Left ventricle myocardium inferior (tissue), 1 donor: ENCODE results near the gene MAGEA3. TPM values are rescaled to one million over a fixed set of nuclear protein-coding genes. Genes with fewer than 3 reads are reported as not detected.

Source experiments
- DNase-seq: peaks from one replicate; pipeline ENCODE4 v3.0.0-alpha.2; 2020
- H3K27ac ChIP-seq: fragments of 200-600 bp; replicated peaks from 2 replicates; pipeline ENCODE4 v1.8.0; 2021
- H3K27me3 ChIP-seq: fragments of 200-600 bp; 2 replicates; pipeline ENCODE4 v1.8.0; 2021; ENCODE audit warnings: low read depth
- H3K36me3 ChIP-seq: fragments of 200-600 bp; 2 replicates; pipeline ENCODE4 v1.8.0; 2021
- H3K4me1 ChIP-seq: fragments of 200-600 bp; 2 replicates; pipeline ENCODE4 v1.8.0; 2021
- H3K4me3 ChIP-seq: fragments of 200-600 bp; 2 replicates; pipeline ENCODE4 v1.8.0; 2021; ENCODE audit warnings: mild to moderate bottlenecking, moderate library complexity
- H3K9me3 ChIP-seq: fragments of 200-600 bp; replicated peaks from 2 replicates; pipeline ENCODE4 v1.8.0; 2021
- intact Hi-C: fragments of 100-400 bp; cut with micrococcal nuclease; formaldehyde crosslinking; loops from one replicate; pipeline ENCODE4 v1.11.0; 2022
- total RNA-seq: library from RNA; stranded (reverse); fragmentation: NEBNext Ultra II Directional; extraction: Animal tissue kit (Norgen Biotek cat#: 25700); gene quantifications from one replicate; pipeline ENCODE4 v1.2.1, GENCODE V29; 2021
- TF ChIP-seq, protein P1 (sequence below): fragments of 200-600 bp; IDR thresholded peaks from 2 replicates; pipeline ENCODE4 v1.8.0; 2021; ENCODE audit warnings: antibody characterized with exemption, mild to moderate bottlenecking, borderline replicate concordance
- donor health status: DM: no; HTN: yes; CAD: no; lungs with severe emphysema.

MAGEA3 gene
- total RNA-seq, 1 donor from 2014 or later: not detected

GRCh38 chrX:152738560-152738959, 40.0 kb downstream of the MAGEA3 start:
- TF ChIP-seq, protein P1, sequence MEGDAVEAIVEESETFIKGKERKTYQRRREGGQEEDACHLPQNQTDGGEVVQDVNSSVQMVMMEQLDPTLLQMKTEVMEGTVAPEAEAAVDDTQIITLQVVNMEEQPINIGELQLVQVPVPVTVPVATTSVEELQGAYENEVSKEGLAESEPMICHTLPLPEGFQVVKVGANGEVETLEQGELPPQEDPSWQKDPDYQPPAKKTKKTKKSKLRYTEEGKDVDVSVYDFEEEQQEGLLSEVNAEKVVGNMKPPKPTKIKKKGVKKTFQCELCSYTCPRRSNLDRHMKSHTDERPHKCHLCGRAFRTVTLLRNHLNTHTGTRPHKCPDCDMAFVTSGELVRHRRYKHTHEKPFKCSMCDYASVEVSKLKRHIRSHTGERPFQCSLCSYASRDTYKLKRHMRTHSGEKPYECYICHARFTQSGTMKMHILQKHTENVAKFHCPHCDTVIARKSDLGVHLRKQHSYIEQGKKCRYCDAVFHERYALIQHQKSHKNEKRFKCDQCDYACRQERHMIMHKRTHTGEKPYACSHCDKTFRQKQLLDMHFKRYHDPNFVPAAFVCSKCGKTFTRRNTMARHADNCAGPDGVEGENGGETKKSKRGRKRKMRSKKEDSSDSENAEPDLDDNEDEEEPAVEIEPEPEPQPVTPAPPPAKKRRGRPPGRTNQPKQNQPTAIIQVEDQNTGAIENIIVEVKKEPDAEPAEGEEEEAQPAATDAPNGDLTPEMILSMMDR: no peak
- Histone ChIP-seq H3K27me3 (no peaks in the 10 kb centered on the region), H3K4me1 (no peaks in the 10 kb centered on the region), H3K4me3 (no peak overlapping the region), H3K27ac (no peak overlapping the region), H3K36me3 (no peaks in the 10 kb centered on the region), H3K9me3 (no peaks in the 10 kb centered on the region)
- no peak for DNase-seq
- intact Hi-C loops: no loop called here

Other genes with a start within 250 kb of the MAGEA3 start
- gene GABRA3, start 247.5 kb upstream of the MAGEA3 start, total RNA-seq: not detected
- not detected for gene GABRQ, start 60.9 kb upstream of the MAGEA3 start, total RNA-seq
- gene CSAG2, start 10.5 kb downstream of the MAGEA3 start, total RNA-seq: not detected
- gene MAGEA2B, start 15.8 kb downstream of the MAGEA3 start, total RNA-seq: not detected
- gene CSAG1, start 34.9 kb downstream of the MAGEA3 start, total RNA-seq: not detected
- not detected for gene MAGEA12, start 35.0 kb downstream of the MAGEA3 start, total RNA-seq
- not detected for gene MAGEA2, start 55.0 kb downstream of the MAGEA3 start, total RNA-seq
- not detected for gene CSAG3, start 60.4 kb downstream of the MAGEA3 start, total RNA-seq
- gene MAGEA6, start 70.9 kb downstream of the MAGEA3 start, total RNA-seq: not detected
- gene CETN2, start 132.0 kb downstream of the MAGEA3 start, total RNA-seq: 24.1 TPM
- 11.4 TPM for gene NSDHL, start 132.3 kb downstream of the MAGEA3 start, total RNA-seq
- 1.6 TPM for gene ZNF185, start 199.3 kb downstream of the MAGEA3 start, total RNA-seq